ENCODE measurements around the gene TRAPPC13. TPM values are rescaled to one million over a fixed set of nuclear protein-coding genes. Genes with fewer than 3 reads are reported as not detected.
A peak's percentile ranks its signal among the peaks of the same experiment; 100 is the strongest.
"Not testable (repeated sequence)": the region's sequence is repeated elsewhere in the genome, so short reads cannot be mapped to it uniquely, and the experiment has no call there.

The TRAPPC13 gene
- total RNA-seq, 1 experiment from 2014 or later: 40.2 TPM

DNA sequence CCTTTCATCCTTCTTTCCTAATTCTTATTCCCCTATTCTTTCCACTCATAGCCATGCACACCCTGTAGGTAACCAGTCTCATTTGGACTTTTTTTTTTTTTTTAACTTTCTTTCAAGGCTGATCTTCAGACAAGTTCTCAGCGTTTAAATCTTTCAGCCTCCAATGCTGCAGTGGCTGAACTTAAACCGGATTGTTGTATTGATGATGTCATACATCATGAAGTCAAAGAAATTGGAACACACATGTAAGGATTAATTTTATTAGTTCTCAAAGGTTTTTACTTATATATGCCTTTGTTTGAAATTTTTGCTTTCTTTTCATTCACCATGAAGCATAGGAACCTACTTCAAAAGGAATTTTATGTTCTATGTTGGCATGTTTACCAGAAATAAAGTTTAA, 22.1 kb downstream of the TRAPPC13 start:
- DNase-seq (ENCODE audit: low read depth in 1 of 2, low spot score in 2 of 2): no peak
- Histone ChIP-seq H3K27me3 (replicated peaks) (no peaks in the 10 kb centered on the region), H3K27ac (no peak overlapping the region), H3K9me3 (replicated peaks) (no peaks in the 10 kb centered on the region), H3K4me3 (no peak overlapping the region), H3K36me3 (peaks cover 2% of the 10 kb centered on the region; the same call in 1 of the 2 replicates), H3K4me1 (replicated peaks) (no peaks in the 10 kb centered on the region)

DNA sequence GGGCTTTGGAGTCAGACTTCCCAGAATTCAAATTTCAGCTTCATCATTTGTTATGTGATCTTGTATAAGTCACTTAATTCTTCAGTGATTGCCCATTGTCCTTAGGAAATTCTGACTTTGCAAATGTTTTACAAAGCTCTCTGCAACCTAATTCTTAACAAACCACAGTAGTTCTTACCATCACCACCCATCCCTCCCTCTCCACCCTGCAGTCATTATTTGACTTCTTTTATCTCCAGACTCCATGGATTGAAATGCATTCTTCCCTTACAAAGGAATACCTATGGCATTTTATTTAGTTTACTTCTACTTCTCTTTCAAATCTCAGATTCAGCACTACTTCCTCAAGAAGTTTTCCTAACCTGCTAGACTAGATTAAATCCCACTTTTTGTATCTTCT, 23.1 kb downstream of the TRAPPC13 start:
- Histone ChIP-seq H3K27me3 (replicated peaks) (no peaks in the 10 kb centered on the region), H3K4me3 (no peak overlapping the region), H3K9me3 (replicated peaks) (no peaks in the 10 kb centered on the region), H3K27ac (no peak overlapping the region), H3K36me3 (peaks cover 2% of the 10 kb centered on the region; the same call in 1 of the 2 replicates), H3K4me1 (replicated peaks) (no peaks in the 10 kb centered on the region)
- no peak for DNase-seq (ENCODE audit: low read depth in 1 of 2, low spot score in 2 of 2)

DNA sequence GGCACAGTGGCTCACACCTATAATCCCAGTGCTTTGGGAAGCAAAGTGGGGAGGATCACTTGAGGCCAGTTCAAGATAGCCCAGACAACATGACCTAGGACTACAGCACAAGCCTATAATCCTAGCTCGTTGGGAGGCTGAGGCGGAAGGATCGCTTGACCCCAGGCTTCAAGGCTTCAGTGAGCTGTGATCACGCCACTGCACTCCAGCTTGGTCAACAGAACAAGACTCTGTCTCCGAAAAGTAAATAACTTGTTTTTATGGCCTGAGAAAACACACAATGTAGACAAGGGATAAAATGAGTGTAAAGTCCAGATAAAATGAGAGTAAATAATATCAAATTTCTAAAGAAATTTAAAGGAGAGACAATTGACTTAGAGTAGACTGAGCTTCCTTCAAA, 26.3 kb downstream of the TRAPPC13 start:
- no peak for DNase-seq (ENCODE audit: low read depth in 1 of 2, low spot score in 2 of 2)
- Histone ChIP-seq H3K4me3 (no peak overlapping the region), H3K27me3 (replicated peaks) (no peaks in the 10 kb centered on the region), H3K9me3 (replicated peaks) (no peaks in the 10 kb centered on the region), H3K4me1 (replicated peaks) (no peaks in the 10 kb centered on the region), H3K27ac (no peak overlapping the region), H3K36me3 (peaks cover 7% of the 10 kb centered on the region; the same call in 1 of the 2 replicates)

DNA sequence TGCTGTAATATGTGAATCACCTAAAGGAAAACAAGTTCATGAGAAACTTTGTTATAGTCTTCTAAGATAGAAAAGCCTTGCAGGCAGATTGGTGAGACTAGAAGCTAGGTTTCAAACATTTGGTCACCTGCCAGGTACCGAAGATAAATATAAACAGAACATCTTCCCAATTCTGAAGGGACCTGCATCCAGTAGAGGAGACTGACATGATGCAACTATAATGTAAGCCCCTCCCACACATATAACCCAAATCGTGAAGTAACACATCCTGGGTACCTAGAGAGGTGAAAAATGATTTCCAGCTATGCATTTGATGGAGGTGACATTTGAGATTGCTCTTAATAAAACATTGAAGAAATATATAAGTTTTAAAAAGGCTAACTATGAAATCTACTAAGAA, 29.9 kb downstream of the TRAPPC13 start:
- H3K36me3 ChIP-seq: peaks cover 11% of the 10 kb centered on the region; the same call in 1 of the 2 replicates
- H3K27me3 ChIP-seq (replicated peaks): no peaks in the 10 kb centered on the region
- no peak overlapping the region for H3K4me3 ChIP-seq
- no peaks in the 10 kb centered on the region for H3K4me1 ChIP-seq (replicated peaks)
- DNase-seq (ENCODE audit: low read depth in 1 of 2, low spot score in 2 of 2): no peak
- H3K27ac ChIP-seq: no peak overlapping the region
- no peaks in the 10 kb centered on the region for H3K9me3 ChIP-seq (replicated peaks)

DNA sequence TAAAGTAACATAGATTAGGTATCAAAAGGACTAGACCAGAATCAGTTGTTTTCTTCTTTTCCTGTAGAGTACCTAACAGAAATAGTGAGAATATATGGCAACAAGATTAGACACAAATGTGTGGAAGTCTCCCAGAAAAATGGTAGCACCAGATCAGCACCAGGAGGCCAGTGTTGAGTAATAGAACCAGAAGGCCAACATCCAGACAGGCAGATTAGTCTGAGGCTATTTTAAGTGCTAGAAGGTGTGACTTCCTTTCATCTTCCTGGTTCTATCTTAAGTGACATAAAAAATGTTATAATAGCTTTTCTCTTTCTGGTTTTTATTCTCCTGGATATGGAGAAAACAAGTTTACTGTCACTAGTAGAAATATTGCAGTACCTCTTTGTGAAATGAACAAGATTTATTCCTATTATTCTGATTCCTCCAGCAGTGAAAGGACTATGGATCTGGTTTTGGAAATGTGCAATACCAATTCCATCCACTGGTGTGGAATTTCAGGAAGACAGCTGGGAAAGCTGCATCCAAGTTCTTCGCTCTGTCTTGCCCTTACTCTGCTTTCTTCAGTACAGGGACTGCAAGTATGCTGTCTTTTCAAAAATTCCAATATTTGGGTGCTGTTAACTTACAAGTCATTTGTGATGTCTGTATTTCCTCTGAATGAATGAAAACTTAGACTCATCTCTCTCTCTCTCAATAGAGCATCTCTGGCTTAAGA, 39.1 kb downstream of the TRAPPC13 start:
- no peaks in the 10 kb centered on the region for H3K27me3 ChIP-seq (replicated peaks)
- H3K4me1 ChIP-seq (replicated peaks): no peaks in the 10 kb centered on the region
- H3K27ac ChIP-seq: no peak overlapping the region
- H3K36me3 ChIP-seq: no peaks in the 10 kb centered on the region
- no peaks in the 10 kb centered on the region for H3K9me3 ChIP-seq (replicated peaks)
- H3K4me3 ChIP-seq: no peak overlapping the region
- DNase-seq (ENCODE audit: low read depth in 1 of 2, low spot score in 2 of 2): peak in 1 of 2 experiments; percentile 11

DNA sequence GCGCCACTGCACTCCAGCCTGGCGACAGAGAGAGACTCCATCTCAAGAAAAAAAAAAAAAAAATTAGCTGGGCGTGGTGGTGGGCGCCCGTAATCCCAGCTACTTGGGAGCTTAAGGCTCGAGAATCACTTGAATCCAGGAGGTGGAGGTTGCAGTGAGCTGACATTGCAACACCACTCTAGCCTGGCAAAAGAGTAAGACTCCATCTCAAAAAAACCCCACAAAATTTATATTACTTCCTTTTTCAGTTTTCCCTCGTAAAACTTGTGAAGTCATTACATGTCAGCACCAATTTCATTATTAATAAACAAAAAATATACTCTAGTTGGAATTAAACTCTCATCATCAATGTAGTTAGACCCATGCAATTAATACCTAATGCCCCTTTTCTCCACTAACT, 43.9 kb downstream of the TRAPPC13 start:
- H3K4me3 ChIP-seq: no peak overlapping the region
- H3K9me3 ChIP-seq (replicated peaks): no peaks in the 10 kb centered on the region
- H3K4me1 ChIP-seq (replicated peaks): no peaks in the 10 kb centered on the region
- H3K36me3 ChIP-seq: peaks cover 8% of the 10 kb centered on the region
- no peak overlapping the region for H3K27ac ChIP-seq
- H3K27me3 ChIP-seq (replicated peaks): no peaks in the 10 kb centered on the region
- no peak for DNase-seq (ENCODE audit: low read depth in 1 of 2, low spot score in 2 of 2)

DNA sequence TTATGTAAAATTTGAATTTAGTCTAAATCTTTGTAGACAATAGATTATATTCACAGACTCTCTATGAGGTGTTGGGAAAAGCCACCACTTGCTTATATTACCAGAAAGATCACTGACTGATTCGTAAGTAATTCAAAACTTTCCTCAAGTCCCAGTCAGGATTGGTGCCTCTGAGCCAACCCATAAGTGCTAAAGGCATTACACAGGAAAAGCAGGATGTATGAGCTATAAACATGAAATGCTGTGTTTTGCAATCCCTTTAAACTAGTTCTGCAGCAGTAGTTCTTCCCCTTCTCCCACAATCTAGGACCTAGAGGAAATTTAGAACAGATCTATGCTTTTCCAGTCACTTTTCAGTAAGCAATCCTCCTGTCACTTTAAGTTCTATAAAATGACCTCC, 48.0 kb downstream of the TRAPPC13 start:
- no peaks in the 10 kb centered on the region for H3K4me1 ChIP-seq (replicated peaks)
- H3K27ac ChIP-seq: no peak overlapping the region
- no peak overlapping the region for H3K4me3 ChIP-seq
- H3K36me3 ChIP-seq: peaks cover 17% of the 10 kb centered on the region
- no peaks in the 10 kb centered on the region for H3K27me3 ChIP-seq (replicated peaks)
- no peaks in the 10 kb centered on the region for H3K9me3 ChIP-seq (replicated peaks)
- no peak for DNase-seq (ENCODE audit: low read depth in 1 of 2, low spot score in 2 of 2)

DNA sequence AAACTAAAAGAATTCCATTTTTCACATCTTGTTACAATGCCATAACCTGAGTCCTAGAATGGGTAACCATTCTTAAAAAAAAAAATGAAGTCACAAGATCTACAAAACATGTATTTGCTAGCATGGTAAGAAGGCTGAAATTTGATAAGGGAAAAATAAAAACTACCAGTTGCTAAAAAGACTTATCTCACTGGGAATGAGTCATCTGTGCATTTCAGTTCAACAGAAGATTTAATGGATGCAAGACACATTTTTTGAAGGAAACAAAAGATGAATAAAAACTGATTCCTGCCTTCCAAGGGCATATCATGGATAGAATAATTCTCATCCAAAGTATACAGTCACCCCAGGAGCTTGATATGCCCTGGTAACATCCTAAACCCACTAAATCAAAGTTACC, 49.9 kb downstream of the TRAPPC13 start:
- Histone ChIP-seq H3K4me1 (replicated peaks) (no peaks in the 10 kb centered on the region), H3K9me3 (replicated peaks) (no peaks in the 10 kb centered on the region)
- no peak for DNase-seq (ENCODE audit: low read depth in 1 of 2, low spot score in 2 of 2)

DNA sequence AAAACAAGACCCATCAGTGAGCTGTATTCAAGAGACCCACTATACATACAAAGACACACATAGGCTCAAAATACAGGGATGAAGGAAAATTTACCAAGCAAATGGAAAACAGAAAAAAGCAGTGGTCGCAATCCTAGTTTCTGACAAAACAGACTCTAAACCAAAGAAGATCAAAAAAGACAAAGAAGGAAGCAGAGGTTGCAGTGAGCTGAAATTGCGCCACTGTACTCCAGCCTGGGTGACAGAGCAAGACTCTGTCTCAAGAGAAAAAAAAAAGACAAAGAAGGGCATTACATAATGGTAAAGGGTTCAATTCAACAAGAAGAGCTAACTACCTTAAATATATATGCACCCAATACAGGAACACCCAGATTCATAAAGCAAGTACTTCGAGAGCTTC, 51.2 kb downstream of the TRAPPC13 start:
- not testable (repeated sequence) for H3K4me1 ChIP-seq (replicated peaks); H3K4me3 ChIP-seq; DNase-seq (ENCODE audit: low read depth in 1 of 2, low spot score in 2 of 2); H3K27ac ChIP-seq; H3K27me3 ChIP-seq (replicated peaks); H3K9me3 ChIP-seq (replicated peaks)
- peaks cover 13% of the 10 kb centered on the region for H3K36me3 ChIP-seq

More for the DNA sequence above, 49.9 kb downstream of the TRAPPC13 start:
- no peaks in the 10 kb centered on the region for H3K27me3 ChIP-seq (replicated peaks)
- H3K36me3 ChIP-seq: peaks cover 17% of the 10 kb centered on the region
- H3K27ac ChIP-seq: no peak overlapping the region
- no peak overlapping the region for H3K4me3 ChIP-seq

DNA sequence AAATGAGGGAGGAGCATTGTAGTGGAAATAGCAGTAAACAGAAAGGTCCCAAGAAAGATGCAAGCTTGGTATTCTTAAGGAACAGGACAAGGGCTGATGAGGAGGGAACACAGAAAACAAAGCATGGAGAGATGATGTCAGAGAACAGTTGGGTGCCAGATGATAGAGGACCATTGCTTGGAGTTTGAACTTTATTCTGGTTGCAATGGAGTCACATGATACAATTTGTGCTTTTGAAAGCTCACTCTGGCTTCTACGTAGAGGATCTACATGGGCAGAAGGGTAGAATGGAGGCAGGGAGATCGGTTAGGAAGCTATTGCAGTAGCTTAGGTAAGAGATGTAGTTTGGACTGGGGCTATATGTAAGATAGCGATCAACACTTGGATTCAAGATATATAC, 57.3 kb downstream of the TRAPPC13 start:
- H3K27ac ChIP-seq: no peak overlapping the region
- no peak for DNase-seq (ENCODE audit: low read depth in 1 of 2, low spot score in 2 of 2)
- H3K4me1 ChIP-seq (replicated peaks): no peaks in the 10 kb centered on the region

DNA sequence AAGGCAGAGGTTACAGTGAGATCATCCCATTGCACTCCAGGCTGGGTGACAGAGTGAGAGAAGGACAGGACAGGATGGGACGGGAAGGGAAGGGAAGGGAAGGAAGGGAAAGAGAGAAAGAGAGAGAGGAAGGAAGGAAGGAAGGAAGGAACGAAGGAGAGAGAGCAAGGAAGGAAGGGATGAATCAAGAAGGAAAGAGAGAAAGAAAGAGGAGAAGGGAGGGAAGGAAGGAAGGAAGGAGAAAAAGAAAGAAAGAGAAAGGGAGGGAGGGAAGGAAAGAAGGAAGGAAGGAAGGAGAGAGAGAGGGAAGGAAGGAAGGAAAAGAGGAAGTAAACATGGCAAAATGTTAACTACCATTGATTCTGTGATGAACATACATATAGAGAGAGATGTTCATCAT, 68.3 kb downstream of the TRAPPC13 start:
- no peaks in the 10 kb centered on the region for H3K27me3 ChIP-seq (replicated peaks)
- H3K9me3 ChIP-seq (replicated peaks): no peaks in the 10 kb centered on the region
- DNase-seq (ENCODE audit: low read depth in 1 of 2, low spot score in 2 of 2): no peak
- H3K4me3 ChIP-seq: no peak overlapping the region
- no peaks in the 10 kb centered on the region for H3K4me1 ChIP-seq (replicated peaks)
- 0 out of 2 replicates have a peak, but pooled peaks cover 3% of the 10 kb centered on the region for H3K36me3 ChIP-seq
- H3K27ac ChIP-seq: no peak overlapping the region

More for the DNA sequence above, 57.3 kb downstream of the TRAPPC13 start:
- Histone ChIP-seq H3K36me3 (peaks cover 9% of the 10 kb centered on the region), H3K9me3 (replicated peaks) (no peaks in the 10 kb centered on the region), H3K27me3 (replicated peaks) (no peaks in the 10 kb centered on the region), H3K4me3 (no peak overlapping the region)

DNA sequence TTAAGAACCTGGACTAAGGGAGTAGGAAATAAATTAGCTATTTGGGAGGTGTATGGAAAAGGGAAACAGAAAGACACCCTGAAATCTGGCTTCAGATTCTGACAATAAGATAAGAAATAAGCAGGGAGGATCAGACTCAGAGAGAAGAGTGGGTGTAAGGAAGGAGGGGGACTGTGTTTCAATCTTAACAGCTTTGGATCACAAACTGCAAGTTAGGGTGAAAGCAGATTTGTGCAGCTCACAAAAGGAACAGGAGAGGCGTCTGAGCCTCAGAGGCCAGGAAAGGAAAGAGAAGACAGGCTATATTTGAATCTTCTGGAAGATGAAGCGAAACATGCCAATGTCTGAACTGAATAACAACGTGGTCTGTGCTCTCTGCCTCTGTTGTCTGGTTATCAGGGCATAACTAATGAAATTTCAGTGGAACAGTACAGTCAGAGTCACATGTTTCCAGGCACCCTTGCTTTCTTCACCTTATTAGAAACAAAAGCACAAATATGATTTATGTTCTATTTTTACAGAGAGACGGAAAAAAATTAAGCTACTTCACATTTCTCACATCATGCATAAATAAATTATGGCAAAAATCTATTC, 70.4 kb downstream of the TRAPPC13 start:
- peaks cover 6% of the 10 kb centered on the region; the same call in 1 of the 2 replicates for H3K36me3 ChIP-seq
- H3K27me3 ChIP-seq (replicated peaks): no peaks in the 10 kb centered on the region
- no peak overlapping the region for H3K27ac ChIP-seq
- no peaks in the 10 kb centered on the region for H3K9me3 ChIP-seq (replicated peaks)
- no peak for DNase-seq (ENCODE audit: low read depth in 1 of 2, low spot score in 2 of 2)
- H3K4me1 ChIP-seq (replicated peaks): no peaks in the 10 kb centered on the region
- H3K4me3 ChIP-seq: no peak overlapping the region

DNA sequence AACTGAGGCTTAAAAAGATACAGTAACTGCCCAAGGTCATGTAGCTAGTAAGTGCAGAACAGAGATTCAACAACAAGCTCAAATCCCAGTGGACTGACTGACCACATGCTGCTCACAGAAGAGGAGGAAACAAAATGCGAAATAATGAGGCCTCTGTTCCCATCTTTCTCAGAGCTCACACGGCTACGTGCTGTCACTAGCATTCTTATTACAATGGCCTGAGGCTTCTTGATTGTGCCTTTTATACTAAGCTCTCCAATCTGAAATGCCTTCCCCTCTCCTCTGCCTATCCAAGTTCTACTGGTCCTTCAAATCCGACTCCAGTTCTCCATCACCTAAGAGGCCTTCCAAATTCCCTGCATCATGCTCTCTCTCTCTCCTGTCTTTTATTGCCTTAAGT, 71.1 kb downstream of the TRAPPC13 start:
- H3K9me3 ChIP-seq (replicated peaks): no peaks in the 10 kb centered on the region
- no peaks in the 10 kb centered on the region for H3K27me3 ChIP-seq (replicated peaks)
- H3K27ac ChIP-seq: no peak overlapping the region

DNA sequence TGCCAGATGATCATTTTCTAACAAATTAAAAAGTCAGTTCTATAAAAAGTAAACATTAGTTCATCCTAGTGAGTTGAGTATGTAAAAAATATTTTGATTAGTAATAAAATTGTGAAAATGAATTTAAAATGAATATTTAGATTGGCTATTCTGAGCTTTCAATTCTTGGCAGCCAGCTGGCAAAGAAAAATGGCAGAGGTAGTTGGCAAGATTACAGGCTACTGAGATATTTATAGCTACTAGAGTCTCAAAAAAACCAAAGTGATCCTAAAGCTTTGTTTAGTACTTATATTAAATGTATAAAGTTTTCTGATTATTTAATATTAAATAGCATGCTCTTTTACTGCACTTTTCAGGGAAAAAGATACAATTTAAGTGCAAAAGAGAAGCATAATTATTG, 72.1 kb downstream of the TRAPPC13 start:
- peaks cover 6% of the 10 kb centered on the region; the same call in 1 of the 2 replicates for H3K36me3 ChIP-seq
- no peak overlapping the region for H3K4me3 ChIP-seq
- H3K27ac ChIP-seq: no peak overlapping the region
- H3K27me3 ChIP-seq (replicated peaks): no peaks in the 10 kb centered on the region
- H3K4me1 ChIP-seq (replicated peaks): no peaks in the 10 kb centered on the region
- no peak for DNase-seq (ENCODE audit: low read depth in 1 of 2, low spot score in 2 of 2)
- H3K9me3 ChIP-seq (replicated peaks): no peaks in the 10 kb centered on the region

More for the DNA sequence above, 71.1 kb downstream of the TRAPPC13 start:
- DNase-seq (ENCODE audit: low read depth in 1 of 2, low spot score in 2 of 2): no peak
- peaks cover 6% of the 10 kb centered on the region; the same call in 1 of the 2 replicates for H3K36me3 ChIP-seq
- no peaks in the 10 kb centered on the region for H3K4me1 ChIP-seq (replicated peaks)
- no peak overlapping the region for H3K4me3 ChIP-seq
